GM19452 (cell line): ENCODE data around the gene CRABP2.

ENCODE experiments used
- ATAC-seq: cut with Tn5 transposase; IDR thresholded peaks from one replicate; pipeline ENCODE4 v1.9.1; 2021; ENCODE audit not compliant: unreplicated experiment

CRABP2 gene

DNA sequence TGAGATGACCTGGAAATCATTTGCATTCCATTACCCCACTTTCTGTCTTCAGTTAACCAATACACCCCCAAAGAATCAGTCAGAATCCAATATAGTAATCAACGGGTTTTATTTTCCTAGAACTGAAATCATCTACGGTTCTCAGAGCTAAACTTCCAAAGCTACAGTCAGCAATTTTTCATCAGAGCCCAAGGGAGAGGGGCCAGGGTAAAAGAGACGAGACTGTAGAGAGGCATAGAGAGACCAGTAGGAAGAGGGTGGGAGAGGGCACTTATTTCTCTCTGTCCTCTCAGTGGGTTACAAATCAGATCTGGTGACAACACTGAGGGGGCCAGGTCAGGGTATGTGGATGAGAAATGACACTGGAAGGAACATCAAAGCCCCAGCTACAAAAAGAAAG lies 36.6 kb upstream of the CRABP2 start:
- no peak for ATAC-seq

DNA sequence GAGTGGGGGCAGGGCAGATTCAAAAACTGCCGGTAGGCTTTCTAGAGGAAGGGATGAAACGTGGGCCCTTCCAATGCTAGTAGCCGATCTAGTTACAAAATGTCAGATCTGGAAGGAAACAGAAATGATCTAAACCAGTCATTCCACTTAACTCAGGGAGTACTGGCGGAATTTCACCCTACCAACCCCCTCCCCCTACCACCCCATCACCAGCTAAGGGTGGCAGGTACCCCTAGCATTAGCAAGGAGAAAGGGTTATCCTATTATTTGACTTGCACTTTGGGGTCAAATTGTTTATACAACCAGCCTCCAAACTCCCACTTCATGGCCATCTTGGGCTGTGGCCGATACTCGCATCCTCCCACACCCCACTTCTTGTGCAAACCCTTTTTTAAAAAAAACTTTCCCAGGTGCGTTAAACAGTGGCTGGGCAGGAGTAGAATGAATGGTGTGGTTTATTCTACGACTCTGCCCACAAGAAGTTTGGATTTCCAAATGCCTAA lies 36.1 kb upstream of the CRABP2 start:
- ATAC-seq, result no peak

DNA sequence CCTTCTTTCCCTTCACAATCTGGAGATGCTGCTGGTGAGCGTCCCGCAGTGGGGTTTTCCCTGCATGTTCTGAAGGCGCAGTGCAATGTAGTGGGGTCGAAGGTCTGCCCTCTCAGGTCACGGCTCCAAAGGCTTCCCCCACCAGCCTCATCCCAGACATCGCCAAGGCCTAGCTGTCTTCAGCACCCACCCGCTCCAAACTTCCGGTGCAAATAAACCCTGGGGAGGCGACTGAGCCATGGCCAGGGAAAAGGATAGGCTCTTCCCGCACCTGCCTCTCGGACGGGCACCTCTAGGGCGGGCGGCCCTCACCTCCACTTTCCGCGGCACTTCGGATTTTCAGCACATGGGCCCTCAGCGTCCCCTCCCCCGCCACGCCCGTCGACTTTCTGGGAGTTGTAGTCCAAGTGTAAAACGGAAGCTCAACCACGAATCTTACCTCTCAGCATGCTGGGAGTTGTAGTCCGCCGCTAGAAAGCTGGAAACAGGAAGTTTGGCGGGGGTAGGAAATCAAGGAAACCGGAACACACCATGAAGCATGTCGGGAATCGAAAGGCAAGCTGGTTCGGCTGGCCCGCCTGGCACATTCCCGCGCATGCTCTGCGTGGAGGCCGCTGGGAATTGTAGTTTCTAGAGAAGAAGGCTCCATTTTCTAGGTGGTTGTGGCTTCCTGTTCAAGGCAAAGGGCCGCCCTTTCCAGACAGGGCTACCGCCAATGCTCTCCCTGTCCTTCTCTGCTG lies 35.5 kb upstream of the CRABP2 start, which contains the start of gene MRPL24:
Gene MRPL24, minus strand, starts transcription at position 348 of the 740 bp plus-strand sequence. CDS start 2,384 bp downstream, outside the sequence.
- peak; percentile 83 for ATAC-seq

DNA sequence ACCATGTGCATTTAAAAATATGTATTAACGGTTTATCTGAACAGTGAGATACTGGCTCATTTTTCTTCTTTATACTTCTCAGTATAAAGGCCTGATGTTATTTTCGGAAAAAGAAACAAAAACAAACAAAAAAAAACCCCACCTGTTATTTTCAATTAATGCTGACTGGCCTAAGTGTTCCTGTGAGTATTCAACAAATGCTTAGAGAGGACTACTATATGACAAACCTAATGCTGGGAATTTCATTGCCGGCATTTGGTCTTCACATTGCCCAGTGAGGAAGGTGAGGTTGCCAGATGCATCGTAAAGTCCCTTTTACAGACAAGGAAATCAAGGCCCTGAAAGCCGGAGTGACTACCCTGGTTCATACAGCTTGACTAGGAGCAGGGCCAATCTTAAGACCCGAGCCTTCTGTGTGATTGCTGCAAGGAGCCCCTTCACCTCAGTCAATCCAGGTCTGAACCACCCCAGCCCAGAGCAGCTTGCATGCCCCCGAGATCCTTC lies 34.9 kb upstream of the CRABP2 start:
- no peak for ATAC-seq

DNA sequence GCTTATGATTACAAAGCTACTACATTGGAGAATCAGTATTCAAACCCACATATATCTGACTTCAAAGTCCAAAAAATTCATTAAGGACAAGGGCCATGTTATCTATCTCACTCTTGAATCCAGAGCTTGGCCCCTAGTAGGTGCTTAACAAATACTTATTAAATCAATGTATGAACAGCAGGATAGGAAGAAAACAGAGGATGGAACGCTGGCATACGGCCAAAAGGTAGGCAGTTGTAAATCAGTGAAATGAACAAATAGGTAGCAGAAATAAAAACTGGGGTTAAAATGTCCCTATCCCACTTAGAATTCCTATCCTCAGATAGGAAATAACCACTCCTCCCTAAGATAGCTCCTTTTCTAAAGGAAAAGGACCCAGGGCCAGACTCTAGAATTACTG lies 33.5 kb upstream of the CRABP2 start:
- no peak for ATAC-seq

DNA sequence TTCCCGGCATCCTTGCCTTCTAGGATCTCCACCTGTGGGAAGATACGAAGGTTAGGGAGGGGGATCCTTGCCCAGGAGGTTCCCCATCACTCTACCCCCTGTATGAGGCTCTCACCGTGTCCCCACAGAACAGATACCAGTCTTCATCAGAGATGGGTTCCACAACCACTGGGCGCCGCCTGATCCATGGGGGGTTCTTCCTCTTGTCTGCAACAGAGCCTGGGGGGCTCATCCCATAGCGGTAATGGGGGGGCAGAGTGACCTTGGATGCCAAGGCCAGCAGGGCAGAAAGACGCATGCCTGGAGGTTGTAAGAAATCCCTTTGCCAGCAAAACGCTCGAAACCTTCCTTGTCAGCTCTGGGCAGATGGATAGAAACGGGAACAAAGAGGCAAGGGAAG lies 33.0 kb upstream of the CRABP2 start:
- no peak for ATAC-seq

DNA sequence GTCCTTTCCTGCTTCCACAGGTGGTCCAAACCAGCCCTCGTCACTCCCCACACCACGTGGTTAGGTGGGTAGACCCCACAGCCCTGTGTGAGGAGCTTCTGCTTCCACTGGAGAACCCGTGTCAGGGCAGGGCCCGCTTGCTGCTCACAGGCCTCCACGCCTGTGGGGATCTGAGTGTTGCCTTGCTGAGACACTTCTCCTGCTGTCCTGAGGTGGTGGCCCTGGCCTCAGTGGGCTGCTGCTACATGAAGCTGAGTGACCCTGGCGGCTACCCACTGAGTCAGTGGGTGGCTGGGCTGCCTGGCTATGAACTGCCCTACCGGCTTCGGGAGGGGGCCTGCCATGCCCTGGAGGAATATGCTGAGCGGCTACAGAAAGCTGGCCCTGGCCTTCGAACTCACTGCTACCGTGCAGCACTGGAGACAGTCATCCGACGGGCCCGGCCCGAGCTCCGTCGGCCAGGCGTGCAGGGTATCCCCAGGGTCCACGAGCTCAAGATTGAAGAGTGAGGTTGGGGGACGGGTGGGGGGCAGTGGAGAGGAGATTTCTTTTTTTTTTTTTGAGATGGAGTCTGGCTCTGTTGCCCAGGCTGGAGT lies 28.7 kb upstream of the CRABP2 start:
- no peak for ATAC-seq

DNA sequence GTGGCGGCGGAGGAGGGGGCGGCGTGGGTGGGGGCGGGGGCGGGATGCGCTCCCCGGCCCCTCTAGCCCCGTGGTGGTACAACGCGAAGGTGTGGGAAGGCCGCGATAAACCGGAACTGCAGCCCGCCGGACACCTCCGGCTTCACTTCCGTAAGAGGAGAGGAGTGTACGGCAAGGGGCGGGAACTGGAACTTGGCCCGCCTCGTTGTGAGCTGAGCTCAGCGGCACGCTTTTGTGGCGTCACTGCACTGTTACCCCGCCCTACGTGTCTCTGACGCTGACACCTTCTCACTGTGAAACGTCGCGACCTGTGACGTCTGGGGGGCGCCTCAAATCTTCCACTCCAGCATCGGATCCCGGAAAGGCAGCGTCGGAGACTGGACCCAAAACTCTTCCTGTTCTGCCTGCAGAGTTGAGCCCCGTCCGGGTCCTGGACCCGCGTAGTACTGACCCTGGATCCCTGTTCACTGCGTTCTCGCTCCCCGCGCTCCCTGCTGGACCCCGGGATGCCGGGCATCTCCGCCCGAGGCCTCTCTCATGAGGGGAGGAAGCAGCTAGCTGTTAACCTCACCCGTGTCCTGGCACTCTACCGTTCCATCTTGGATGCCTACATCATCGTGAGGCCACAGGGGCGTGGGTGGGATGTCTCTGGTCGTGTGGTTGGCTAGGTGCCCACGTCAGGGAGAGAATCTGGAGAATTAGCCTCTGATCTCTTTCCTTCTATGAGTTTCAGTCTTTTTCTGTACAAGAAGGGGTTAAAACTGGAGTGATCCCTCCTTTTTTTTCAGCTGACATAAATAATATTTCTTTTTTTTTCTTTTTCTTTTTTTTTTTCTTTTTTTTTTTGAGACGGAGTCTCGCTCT lies 23.4 kb upstream of the CRABP2 start, which contains the start of gene ISG20L2:
Gene ISG20L2, minus strand, starts transcription at position 168 of the 864 bp plus-strand sequence. CDS start 1,114 bp downstream, outside the sequence.
- ATAC-seq, result peak; percentile 90

DNA sequence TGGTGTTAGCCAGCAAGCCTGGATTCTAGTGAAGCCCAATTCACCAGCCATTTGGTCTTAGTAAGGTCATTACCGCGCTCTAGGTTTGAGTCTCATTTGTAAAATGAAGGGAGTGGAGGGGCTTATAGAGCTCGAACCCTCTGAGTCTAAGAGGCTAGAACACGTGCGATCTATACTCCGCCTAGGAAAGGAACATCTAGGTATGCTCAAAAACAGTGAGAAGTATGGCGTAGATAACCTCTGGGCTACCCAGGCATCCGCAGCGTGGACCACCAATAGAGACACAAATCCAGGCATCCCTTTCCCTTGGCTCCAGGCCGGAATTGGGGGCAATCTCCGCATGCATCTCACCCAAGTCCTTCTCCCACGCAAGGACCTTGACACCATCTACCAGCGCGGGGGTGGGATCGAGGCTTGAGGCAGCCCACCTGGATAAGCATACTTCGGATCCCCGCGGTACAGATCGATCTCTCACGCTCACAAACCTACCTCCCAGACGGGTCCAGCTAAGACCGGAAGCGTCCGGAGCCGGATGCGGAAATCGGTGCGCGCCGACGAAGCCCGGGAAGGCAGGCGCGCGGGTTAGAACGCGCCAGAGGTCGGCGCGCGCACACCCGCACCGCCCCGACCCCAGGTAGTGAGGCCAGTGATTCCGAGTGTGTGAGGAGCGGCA lies 22.7 kb upstream of the CRABP2 start, which contains the start of gene METTL25B:
Gene METTL25B, plus strand, starts transcription at position 544 of the 673 bp plus-strand sequence. CDS start 636 bp downstream, outside the sequence.
- ATAC-seq, result peak; percentile 53

DNA sequence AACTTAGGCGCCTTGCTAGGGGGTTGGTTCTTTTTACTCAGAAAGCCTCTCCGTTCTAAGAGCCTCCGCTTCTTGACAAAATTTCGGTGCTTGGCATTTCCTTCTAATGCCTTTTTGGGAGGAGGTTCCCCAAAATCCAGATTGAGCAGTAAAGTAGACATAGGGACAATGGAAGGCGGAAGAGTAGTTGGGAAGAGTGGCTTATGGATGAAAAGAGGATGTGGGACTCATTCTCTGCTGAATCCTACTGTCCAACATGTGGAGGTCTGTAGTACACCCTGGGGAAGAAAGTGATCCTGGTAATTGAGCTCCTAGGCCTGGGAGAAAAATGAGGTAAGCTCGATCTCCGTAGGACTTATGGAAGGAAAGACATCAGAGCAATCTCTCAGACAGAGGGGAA lies 22.1 kb upstream of the CRABP2 start:
- no peak for ATAC-seq

DNA sequence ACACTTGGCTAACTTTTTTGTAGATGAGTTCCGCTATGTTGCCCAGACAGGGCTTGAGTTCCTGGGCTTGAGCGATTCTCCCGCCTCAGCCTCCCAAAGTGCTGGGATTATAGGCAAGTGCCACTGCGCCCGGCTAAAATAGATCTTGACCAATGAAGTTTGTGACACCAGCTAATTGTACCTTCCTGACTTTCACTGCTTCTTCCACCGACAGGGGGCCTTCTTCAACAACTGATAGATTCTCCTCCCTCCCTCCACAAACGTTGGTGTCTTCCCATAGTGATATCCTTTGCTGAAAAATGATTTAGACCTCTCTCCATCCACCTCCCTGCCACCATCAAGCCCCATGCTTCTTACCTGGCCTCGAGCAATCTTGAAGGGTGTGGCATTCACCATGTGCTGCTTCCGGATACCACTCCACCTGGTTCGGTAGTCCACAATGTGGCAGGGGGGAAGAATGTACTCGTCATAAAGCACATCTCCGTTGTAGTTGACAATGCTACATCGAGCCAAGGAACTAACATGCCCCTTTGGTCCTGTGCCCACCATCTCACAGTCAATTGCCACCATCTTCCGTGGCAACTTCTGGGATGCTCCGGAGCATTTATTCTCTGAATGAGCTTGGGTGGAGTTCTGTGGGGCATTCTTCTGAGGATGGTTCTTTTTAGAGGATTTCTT lies 21.3 kb upstream of the CRABP2 start:
- ATAC-seq, result no peak

DNA sequence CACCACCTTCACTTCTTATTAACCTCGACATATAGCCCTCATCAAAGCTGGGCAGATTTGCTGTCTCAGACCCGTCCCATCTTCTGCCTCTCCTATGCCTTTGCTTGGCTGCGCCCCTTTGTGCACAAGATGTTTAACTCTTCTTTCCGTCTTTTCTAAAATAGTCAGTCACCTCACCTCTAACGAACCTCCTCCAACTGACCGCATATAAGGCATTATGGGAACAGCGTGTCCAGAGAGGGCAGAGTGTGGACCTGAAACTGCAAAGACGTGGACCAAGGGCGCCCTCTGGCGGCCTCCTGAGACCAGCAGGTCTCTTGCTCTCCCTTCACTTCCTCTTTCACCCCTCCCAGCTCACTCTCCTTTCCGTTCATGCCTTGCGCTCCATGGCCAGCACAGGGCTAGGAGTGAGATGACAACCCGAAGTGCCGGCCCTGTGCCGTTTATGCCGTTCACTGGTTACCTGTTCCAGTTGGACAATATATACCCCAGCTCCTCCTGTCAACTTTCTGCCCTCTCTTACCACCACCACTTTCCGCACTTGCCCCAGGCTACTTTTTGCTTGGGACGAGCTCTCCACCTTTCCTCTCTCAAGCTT lies 20.4 kb upstream of the CRABP2 start:
- ATAC-seq, result no peak

DNA sequence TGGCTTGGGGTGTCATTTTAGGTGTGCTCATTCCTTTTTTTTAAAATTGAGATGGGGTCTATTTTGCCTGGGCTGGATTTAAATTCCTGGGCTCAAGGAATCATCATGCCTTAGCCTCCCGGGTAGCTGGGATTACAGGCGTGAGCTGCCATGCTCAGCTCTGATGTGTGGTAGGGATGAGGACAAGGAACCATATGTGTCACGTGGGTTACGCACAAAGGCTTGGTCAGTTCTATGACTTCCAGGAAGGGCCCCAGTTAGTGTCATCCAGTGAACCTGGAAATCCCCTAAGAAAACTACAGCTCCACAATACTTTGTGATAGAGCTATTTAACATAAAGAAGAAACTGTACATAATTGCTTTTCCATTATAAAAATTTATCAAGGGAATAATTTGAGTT lies 16.2 kb upstream of the CRABP2 start:
- ATAC-seq, result no peak

DNA sequence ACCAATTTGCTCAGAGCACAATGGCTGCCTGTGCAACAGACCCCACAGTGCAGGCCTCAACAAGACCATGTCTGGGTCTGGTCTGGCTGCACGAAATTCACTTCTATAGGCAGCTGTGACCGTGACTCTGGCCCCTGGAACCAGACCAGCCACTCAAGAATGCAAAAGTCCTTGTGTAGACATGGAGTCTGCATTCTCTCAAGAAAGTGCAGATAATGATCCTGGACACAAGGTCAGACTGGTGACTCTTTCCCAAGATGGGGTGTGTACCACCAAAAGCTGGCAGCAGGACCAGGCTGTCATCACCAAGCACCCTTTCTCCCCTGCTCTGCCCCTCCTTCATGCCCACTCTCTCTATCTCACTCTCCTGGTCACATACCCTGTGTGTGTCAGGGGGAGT lies 15.7 kb upstream of the CRABP2 start:
- no peak for ATAC-seq

DNA sequence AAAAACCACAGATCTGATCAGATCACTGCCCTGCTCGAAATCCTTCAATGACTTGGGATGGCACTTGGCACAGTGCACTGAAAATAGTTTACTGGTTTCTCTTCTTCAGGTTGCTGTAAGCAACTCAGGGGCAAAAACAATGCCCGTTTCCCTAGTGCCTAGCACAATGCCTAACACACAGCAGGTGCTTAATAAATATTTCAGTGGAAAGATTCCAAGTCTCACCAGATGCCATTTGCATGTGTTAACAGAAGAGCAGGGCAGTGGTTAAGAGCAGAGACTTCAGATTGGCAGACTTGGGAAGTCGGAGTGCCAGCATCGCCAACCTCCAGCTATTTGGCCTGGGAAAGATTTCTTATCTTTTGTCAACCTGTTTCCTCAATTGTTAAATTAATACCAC lies 12.0 kb upstream of the CRABP2 start:
- ATAC-seq, result no peak

DNA sequence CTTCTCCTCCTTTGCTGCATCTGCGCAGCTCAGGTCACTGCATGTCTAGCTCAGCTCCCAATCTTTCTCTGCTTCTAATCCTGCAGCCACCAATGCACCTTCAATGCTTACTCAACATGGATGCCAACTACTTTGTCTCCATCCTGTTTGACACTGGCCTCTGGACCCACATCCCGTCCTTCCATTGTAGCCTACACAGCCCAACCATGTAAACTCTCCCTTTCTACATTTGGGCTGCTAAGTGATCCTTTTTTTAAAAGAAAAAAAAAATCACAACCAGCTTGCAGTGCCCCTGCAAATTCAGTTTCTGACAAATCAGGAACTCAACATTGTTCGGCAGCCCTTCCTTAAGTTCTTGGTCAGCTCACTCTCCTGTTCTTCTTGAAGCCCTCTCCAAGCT lies 9.4 kb upstream of the CRABP2 start:
- no peak for ATAC-seq

DNA sequence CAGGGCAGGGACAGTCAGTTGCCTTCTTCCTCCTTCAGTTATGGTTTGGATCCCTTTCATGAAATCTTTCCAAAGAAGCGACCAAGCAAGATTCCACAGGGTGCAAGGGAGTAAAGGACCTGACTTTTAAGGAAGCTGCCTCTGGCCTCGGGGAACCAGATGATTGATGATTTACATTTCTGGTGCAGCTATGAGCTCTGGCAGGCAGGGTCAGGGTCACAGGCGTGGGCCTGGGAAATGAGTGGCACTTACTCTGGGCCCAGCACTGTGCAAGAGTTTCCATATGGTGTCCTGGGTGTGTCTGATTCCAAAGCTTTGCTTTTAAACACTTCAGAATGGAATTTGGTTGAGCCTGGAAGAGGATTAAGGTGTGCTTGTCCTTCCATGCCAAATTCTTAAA lies 7.2 kb upstream of the CRABP2 start:
- ATAC-seq, result no peak

DNA sequence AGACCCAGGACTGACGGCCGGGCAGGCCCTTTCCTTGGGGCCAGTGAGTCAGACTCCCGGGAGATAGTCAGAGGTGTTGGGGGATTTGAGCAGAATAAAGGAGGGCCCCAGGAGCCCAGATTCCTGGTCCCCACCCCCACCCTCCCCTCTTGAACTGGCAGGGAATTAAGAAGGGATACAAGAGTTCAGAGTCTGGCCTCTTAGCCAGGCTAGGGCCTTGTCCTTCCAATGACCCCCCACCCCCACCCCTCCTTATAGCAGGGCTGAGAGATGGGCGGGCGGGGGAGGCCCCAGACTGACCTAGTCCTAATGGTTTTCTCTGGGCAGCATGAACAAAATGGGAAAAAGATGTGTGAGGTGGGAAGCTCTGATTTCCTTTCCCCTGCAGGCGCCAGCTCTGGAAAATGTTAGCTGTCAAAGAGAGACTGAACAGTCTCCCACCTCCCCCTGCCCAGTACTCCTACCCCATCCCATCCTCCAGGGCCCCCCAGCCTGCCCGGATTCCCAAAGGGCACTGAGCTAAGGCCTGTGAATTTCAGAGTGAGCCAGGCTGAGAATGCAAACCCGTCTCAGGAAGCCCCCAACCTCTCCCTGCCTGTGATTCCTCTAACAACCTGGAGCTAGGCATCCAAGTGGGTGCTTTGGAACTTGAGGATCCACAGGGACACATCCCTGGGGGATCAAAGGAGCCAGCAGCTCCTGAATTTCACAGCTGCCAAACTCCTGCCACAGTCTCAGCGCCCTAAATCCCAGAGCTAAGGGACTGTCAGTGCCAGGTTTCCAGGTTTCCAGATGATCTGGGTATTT lies 5.8 kb upstream of the CRABP2 start:
- no peak for ATAC-seq
